Gastrocnemius medialis (tissue), 4 donors: ENCODE measurements around the gene RAI1. TPM values are rescaled to one million over a fixed set of nuclear protein-coding genes. Genes with fewer than 3 reads are reported as not detected.

Source experiments
- ATAC-seq, 2 donors: fragments of 150-250 bp; one replicate each; pipeline ENCODE4 v1.9.1; 2016
- DNase-seq, 2 donors: peaks; one replicate each; pipeline ENCODE4 v3.0.0-alpha.2; 2019
- H3K27ac ChIP-seq, 4 donors: fragments of 200-600 bp; sonication (generic); 1 replicate in 1 of 4; 2 replicates in 3 of 4; pipeline ENCODE4 v1.5.1; 2016 to 2018; ENCODE audit warnings: mild to moderate bottlenecking in 2 of 4, moderate library complexity in 1 of 4
- H3K27me3 ChIP-seq, 3 donors: fragments of 200-600 bp; sonication (generic) in 2 of 3; 1 replicate in 1 of 3; 2 replicates in 2 of 3; pipeline versions ENCODE4 v1.5.1 to v1.6.0; 2016 to 2019; ENCODE audit warnings: mild to moderate bottlenecking in 1 of 3, moderate library complexity in 1 of 3
- H3K36me3 ChIP-seq, 2 donors: fragments of 200-600 bp; sonication (generic) in 1 of 2; one replicate each; pipeline ENCODE4 v1.5.1; 2017 to 2018
- H3K4me1 ChIP-seq, 2 donors: fragments of 200-600 bp; sonication (generic) in 1 of 2; one replicate each; pipeline ENCODE4 v1.5.1; 2016 to 2017; ENCODE audit warnings: mild to moderate bottlenecking in 2 of 2
- H3K4me3 ChIP-seq, 4 donors: fragments of 200-600 bp; sonication (generic) in 3 of 4; 1 replicate in 1 of 4; 2 replicates in 3 of 4; pipeline ENCODE4 v1.5.1; 2016 to 2019; ENCODE audit warnings: mild to moderate bottlenecking in 2 of 4
- H3K9me3 ChIP-seq, 3 donors: fragments of 200-600 bp; sonication (generic) in 2 of 3; 1 replicate in 1 of 3; 2 replicates in 2 of 3; pipeline ENCODE4 v1.5.1; 2016 to 2019
- CTCF ChIP-seq, 5 experiments: fragments of 450-650 bp in 3 of 5; fragments of 200-600 bp in 2 of 5; sonication (generic) in 2 of 5; IDR thresholded peaks in 4 of 5; conservative IDR thresholded peaks in 1 of 5; 1 replicate in 4 of 5; 2 replicates in 1 of 5; pipeline ENCODE4 v1.5.1; 2016 to 2019; ENCODE audit warnings: antibody characterized with exemption in 5 of 5, mild to moderate bottlenecking in 3 of 5, moderate library complexity in 3 of 5
- POLR2A ChIP-seq, 2 donors: fragments of 450-650 bp; IDR thresholded peaks; one replicate each; pipeline ENCODE4 v1.6.1; 2017; ENCODE audit warnings: antibody characterized with exemption in 2 of 2, mild to moderate bottlenecking in 2 of 2, moderate library complexity in 2 of 2
- in situ Hi-C, 4 donors: fragments of 200-750 bp; cut with MboI; loops; one replicate each; pipeline versions ENCODE4 v1.15.0 to v1.8.0; 2017; ENCODE audit warnings: low sequenced_read_pairs in 4 of 4
- intact Hi-C: fragments of 100-400 bp; cut with DNase I; formaldehyde crosslinking; loops from one replicate; pipeline ENCODE4 v1.15.1; 2023; ENCODE audit warnings: low total_unique reads
- total RNA-seq, 4 donors: library from RNA; depleted of rRNA; stranded (reverse); fragments of >200 nt; gene quantifications; one replicate each; pipeline versions ENCODE4 v1.1.0 to v1.2.3, GENCODE V29; 2016

Gene RAI1
- total RNA-seq, 4 donors from 2014 or later: 2.1 to 6.7 (median 4.3) TPM

DNA sequence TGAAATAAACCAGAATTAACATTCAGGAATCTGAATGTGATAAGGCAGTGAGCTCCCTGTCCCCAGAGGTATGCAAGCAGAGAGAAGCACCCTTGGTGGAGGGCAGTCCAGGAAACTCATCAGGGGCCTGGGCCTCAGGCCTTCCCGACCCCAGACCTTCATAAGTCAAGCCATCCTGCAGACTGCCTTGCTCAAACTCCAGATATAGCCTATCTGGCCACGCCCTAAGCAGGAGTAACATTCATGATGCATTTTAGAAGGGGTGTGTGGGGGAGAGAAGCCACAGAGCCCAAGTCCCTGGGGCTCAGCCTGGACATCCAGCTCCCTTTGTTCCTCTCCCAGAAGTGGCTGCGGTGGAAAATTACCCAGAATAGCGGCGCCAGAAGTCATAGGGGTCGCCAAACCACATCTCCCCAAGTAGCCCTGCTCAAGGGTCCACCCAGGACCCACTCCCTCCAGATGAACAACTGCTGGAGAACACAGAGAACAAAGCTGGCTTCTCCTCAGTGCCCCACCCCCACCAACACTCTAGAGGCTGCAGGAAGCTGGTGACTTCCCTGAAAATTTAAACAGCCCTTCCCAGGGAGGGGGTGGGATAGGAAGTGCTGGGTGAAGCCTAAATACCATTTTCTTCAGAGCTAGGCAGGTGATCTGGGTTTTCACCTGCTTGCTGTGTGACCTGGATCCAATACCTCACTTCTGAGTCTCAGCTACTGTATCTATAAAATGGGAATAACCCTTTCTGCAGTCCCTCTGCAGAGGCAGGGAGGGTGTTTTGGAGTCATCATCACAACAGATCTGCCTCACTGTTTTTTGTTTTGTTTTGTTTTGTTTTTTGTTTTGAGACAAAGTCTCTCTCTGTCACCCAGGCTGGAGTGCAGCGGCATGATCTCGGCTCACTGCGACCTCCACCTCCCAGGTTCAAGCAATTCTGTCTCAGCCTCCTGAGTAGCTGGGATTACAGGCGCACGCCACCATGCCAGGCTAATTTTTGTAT, 157.0 kb downstream of the RAI1 start:
- Histone ChIP-seq H3K4me1 (peaks cover 69 to 80% of the 10 kb centered on the region in 2 donors), H3K9me3 (no peaks in the 10 kb centered on the region), H3K4me3 (peak overlapping the region in 1 of 4 donors; percentile 9), H3K27ac (peak overlapping the region; percentile 97 to 100 (median 99)), H3K36me3 (no peaks in the 10 kb centered on the region), H3K27me3 (no peaks in the 10 kb centered on the region)
- intact Hi-C loops (no loop called here), in situ Hi-C loops (no loop called here)
- ATAC-seq (no peak), DNase-seq (no peak)
- TF ChIP-seq POLR2A (IDR thresholded peaks at IDR 0.05) (peak in 1 of 2 donors; percentile 28), CTCF (IDR thresholded peaks at IDR 0.05 in 4 of 5, conservative IDR thresholded peaks at IDR 0.05 in 1 of 5) (no peak)

GRCh38 chr17:17839791-17840707, 158.8 kb downstream of the RAI1 start:
- H3K27ac ChIP-seq: peak overlapping the region; percentile 97 to 100 (median 99)
- DNase-seq (peak; percentile 87 to 94), ATAC-seq (peak; percentile 32 to 39)
- H3K9me3 ChIP-seq: no peaks in the 10 kb centered on the region
- H3K36me3 ChIP-seq: no peaks in the 10 kb centered on the region
- H3K4me1 ChIP-seq: peaks cover 60 to 87% of the 10 kb centered on the region in 2 donors
- TF ChIP-seq POLR2A (IDR thresholded peaks at IDR 0.05) (peak; percentile 90 to 95), CTCF (IDR thresholded peaks at IDR 0.05 in 4 of 5, conservative IDR thresholded peaks at IDR 0.05 in 1 of 5) (peak in 1 of 5 experiments; percentile 34)
- no peaks in the 10 kb centered on the region for H3K27me3 ChIP-seq
- intact Hi-C loops (loop anchor here (2.0 to 10.0 kb wide), 2 partner anchors 57 to 345 kb away; partner anchors contain the start of gene ALKBH5), in situ Hi-C loops (no loop called here)
- H3K4me3 ChIP-seq: peak overlapping the region; percentile 49 to 61 (median 56)

DNA sequence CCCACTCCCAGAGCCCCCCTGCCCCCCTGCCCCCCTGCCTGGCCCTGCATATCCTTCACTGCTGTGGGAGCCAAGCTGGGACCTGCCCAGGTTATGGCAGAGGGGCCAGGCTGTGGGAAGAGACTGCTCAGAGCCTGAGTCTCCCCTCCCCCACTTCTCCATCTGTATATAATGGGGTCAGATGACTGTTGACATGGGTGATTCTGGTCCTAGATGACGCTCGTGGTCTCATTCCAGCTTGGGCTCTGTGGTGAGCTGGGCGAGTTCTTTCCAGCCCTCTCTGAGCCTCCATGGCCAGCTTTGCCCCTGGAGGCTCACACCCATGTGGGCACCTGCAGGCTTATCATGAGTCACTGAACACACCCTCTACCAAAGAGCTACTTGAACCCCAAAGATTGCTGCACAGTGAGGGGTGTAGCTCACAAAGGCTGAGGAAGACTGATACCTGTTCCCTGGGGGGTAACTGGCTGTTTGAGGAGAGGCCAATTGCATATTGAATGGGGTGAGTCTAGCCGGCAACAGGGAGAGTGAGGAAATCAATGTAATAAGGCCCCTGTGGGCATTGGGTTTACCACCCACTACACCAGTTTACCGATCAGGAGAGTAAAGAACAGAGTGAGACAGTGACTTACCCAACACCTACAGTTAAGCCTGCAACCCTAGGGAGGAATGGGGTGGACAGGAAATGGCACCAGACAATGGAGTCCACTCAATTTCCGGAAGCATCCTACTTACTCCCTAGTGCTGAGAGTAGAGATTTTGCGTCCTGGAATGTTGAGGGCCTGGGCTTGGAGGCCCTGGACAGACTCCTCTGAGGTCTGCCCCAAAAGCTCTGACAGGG, 159.7 kb downstream of the RAI1 start:
- Histone ChIP-seq H3K27me3 (no peaks in the 10 kb centered on the region), H3K9me3 (no peaks in the 10 kb centered on the region), H3K36me3 (no peaks in the 10 kb centered on the region), H3K4me1 (peaks cover 50 to 77% of the 10 kb centered on the region in 2 donors), H3K27ac (peak overlapping the region; percentile 97 to 100 (median 99)), H3K4me3 (peak overlapping the region; percentile 49 to 61 (median 56))
- intact Hi-C loops (loop anchor here (2.0 to 10.0 kb wide), 2 partner anchors 58 to 344 kb away; partner anchors contain the start of gene ALKBH5), in situ Hi-C loops (no loop called here)
- TF ChIP-seq POLR2A (IDR thresholded peaks at IDR 0.05): no peak
- DNase-seq: no peak
- peak in 1 of 2 donors; percentile 1 for ATAC-seq

DNA sequence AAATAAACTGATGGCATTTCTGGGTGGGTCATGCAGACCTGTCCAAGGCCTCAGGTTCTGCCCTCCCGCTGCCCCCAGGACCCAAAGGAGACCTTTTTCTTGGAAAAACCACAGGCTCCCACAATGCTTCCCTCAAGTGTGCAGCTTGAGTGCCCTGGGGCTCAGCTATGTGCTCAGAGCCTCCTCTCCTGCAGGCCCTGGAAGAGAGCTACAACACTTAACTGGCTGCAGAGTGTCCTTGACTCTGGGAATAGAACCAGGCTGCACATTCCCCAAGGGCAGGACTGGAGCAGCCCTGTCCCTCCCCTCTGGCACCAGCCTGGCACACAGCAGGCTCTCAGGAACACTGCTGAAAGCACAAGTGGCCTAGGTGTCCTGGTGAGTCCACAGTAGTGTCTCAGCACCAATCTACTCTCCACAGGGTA, 160.4 kb downstream of the RAI1 start:
- peak; percentile 59 to 85 for DNase-seq
- Histone ChIP-seq H3K9me3 (no peaks in the 10 kb centered on the region), H3K27ac (peak overlapping the region; percentile 97 to 100 (median 99)), H3K36me3 (no peaks in the 10 kb centered on the region), H3K4me3 (no peak overlapping the region), H3K27me3 (no peaks in the 10 kb centered on the region), H3K4me1 (peaks cover 50 to 77% of the 10 kb centered on the region in 2 donors)
- in situ Hi-C loops: no loop called here
- peak; percentile 6 to 27 for ATAC-seq
- no peak for TF ChIP-seq CTCF (IDR thresholded peaks at IDR 0.05 in 4 of 5, conservative IDR thresholded peaks at IDR 0.05 in 1 of 5)
- peak in 1 of 2 donors; percentile 0 for TF ChIP-seq POLR2A (IDR thresholded peaks at IDR 0.05)
- intact Hi-C loops: loop anchor here (2.0 to 10.0 kb wide), 2 partner anchors 59 to 343 kb away; partner anchors contain the start of gene ALKBH5
